ENCODE results near the gene FOXRED1.

DNA sequence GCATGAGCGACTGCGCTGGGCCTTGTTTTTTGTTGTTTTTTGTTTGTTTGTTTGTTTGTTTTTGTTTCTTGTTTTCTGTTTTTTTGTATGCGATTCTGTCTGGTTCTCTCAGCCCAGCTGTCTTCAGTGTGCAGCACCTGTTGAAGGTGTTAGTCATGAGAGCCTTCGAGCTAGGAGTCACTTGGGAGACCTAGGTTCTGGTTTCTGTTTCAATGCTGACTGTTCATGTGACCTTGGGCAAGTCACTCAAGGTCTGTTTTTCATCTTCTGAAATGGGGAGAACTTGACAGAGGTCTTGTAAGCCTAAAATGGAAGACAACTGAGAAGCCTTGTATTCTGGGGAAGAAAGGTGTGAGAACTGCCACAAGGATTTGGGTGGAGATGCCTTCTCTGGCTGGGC, 36.7 kb downstream of the FOXRED1 start:
- TF ChIP-seq RAD21 (IDR thresholded peaks at IDR 0.05; ENCODE audit: low read depth) (no peak), EP300 (IDR thresholded peaks at IDR 0.05; ENCODE audit: borderline replicate concordance) (no peak), CEBPB (IDR thresholded peaks at IDR 0.05) (no peak), TAF1 (IDR thresholded peaks at IDR 0.05; ENCODE audit: low read depth) (no peak), FOXM1 (IDR thresholded peaks at IDR 0.05; ENCODE audit: borderline replicate concordance, low read depth) (no peak), CREB1 (IDR thresholded peaks at IDR 0.05; ENCODE audit: low read depth) (no peak), NFIC (IDR thresholded peaks at IDR 0.05) (no peak), TEAD4 (IDR thresholded peaks at IDR 0.05) (no peak)
- TF ChIP-seq, protein P1, sequence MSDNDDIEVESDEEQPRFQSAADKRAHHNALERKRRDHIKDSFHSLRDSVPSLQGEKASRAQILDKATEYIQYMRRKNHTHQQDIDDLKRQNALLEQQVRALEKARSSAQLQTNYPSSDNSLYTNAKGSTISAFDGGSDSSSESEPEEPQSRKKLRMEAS (IDR thresholded peaks at IDR 0.05), result no peak
- TF ChIP-seq, protein P2, sequence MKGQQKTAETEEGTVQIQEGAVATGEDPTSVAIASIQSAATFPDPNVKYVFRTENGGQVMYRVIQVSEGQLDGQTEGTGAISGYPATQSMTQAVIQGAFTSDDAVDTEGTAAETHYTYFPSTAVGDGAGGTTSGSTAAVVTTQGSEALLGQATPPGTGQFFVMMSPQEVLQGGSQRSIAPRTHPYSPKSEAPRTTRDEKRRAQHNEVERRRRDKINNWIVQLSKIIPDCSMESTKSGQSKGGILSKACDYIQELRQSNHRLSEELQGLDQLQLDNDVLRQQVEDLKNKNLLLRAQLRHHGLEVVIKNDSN (IDR thresholded peaks at IDR 0.05), result no peak

All from Ishikawa (cell line).